IMR-90 (cell line): ENCODE data around the gene NME4. TPM values are rescaled to one million over a fixed set of nuclear protein-coding genes. Genes with fewer than 3 reads are reported as not detected.

Experiments used
- ATAC-seq: fragments of 200-7000 bp; cut with Tn5 transposase; 2 replicates; pipeline ENCODE4 v1.9.1; 2020; ENCODE audit warnings: low read depth, mild to moderate bottlenecking, moderate library complexity
- BruUV-seq: library from RNA; stranded (reverse); fragments of 400-500 nt; replicated peaks from 2 replicates; lab custom pipeline; 2021; lab: Mats Ljungman, UMichigan
- CTCF ChIA-PET: fragments of 300-600 bp; formaldehyde crosslinking; extraction: SDS; loops from one replicate; lab custom pipeline; 2021; ENCODE audit warnings: antibody characterized with exemption; lab: Yijun Ruan, JAX
- POLR2A ChIA-PET: fragments of 300-600 bp; sonication (Branson Sonifier 250); formaldehyde crosslinking; loops from one replicate; lab custom pipeline; 2022; ENCODE audit warnings: antibody characterized with exemption; ENCODE audit not compliant: unreplicated experiment; lab: Charles Lee
- DNase-seq: peaks from one replicate; pipeline ENCODE4 v3.0.0; 2013
- H2AFZ ChIP-seq: replicated peaks from 2 replicates; pipeline ENCODE3; 2013; ENCODE audit warnings: low read length, mild to moderate bottlenecking; ENCODE audit not compliant: poor library complexity
- H2AK5ac ChIP-seq: 2 replicates; pipeline ENCODE4 v1.6.1; 2013; ENCODE audit warnings: low read depth, low read length, inconsistent platforms
- H2AK9ac ChIP-seq: replicated peaks from 2 replicates; pipeline ENCODE3; 2013; ENCODE audit warnings: mild to moderate bottlenecking, low read depth, low read length, moderate library complexity; ENCODE audit not compliant: poor library complexity
- H2BK120ac ChIP-seq: 2 replicates; pipeline ENCODE4 v1.6.1; 2013; ENCODE audit warnings: low read depth, low read length, inconsistent platforms
- H2BK15ac ChIP-seq: 3 replicates; pipeline ENCODE4 v1.6.1; 2013; ENCODE audit warnings: low read depth, low read length, inconsistent platforms
- H2BK20ac ChIP-seq: 2 replicates; pipeline ENCODE4 v1.6.1; 2013; ENCODE audit warnings: low read depth, mild to moderate bottlenecking, inconsistent platforms, low read length, moderate library complexity
- H2BK5ac ChIP-seq: 2 replicates; pipeline ENCODE4 v1.6.1; 2013; ENCODE audit warnings: mild to moderate bottlenecking, low read depth, low read length, inconsistent platforms; ENCODE audit not compliant: poor library complexity, severe bottlenecking
- H3K14ac ChIP-seq: replicated peaks from 2 replicates; pipeline ENCODE4 v1.6.1; 2013; ENCODE audit warnings: low read depth, low read length, inconsistent platforms
- H3K18ac ChIP-seq: 2 replicates; pipeline ENCODE4 v1.6.1; 2013; ENCODE audit warnings: low read depth, low read length, control low read depth
- H3K23ac ChIP-seq: 2 replicates; pipeline ENCODE4 v1.6.1; 2013; ENCODE audit warnings: low read depth, low read length, inconsistent platforms
- H3K27ac ChIP-seq: 2 replicates; pipeline ENCODE4 v1.5.1; 2013; ENCODE audit warnings: mild to moderate bottlenecking, control low read depth, low read length; ENCODE audit not compliant: insufficient read depth
- H3K27me3 ChIP-seq: 2 replicates; pipeline ENCODE4 v1.6.1; 2013; ENCODE audit warnings: low read length; ENCODE audit not compliant: control insufficient read depth, insufficient read depth
- H3K36me3 ChIP-seq: 2 replicates; pipeline ENCODE4 v1.6.1; 2013; ENCODE audit warnings: low read length, mixed read lengths; ENCODE audit not compliant: control insufficient read depth, insufficient read depth
- H3K4ac ChIP-seq: 2 replicates; pipeline ENCODE4 v1.6.1; 2013; ENCODE audit warnings: low read depth, low read length, inconsistent platforms
- H3K4me1 ChIP-seq: 2 replicates; pipeline ENCODE4 v1.6.1; 2013; ENCODE audit warnings: low read length, mixed read lengths; ENCODE audit not compliant: control insufficient read depth, insufficient read depth
- H3K4me2 ChIP-seq: 2 replicates; pipeline ENCODE4 v1.6.1; 2013; ENCODE audit warnings: low read depth, mild to moderate bottlenecking, control low read depth, low read length, moderate library complexity
- H3K4me3 ChIP-seq: 2 replicates; pipeline ENCODE4 v1.5.1; 2013; ENCODE audit warnings: low read depth, mild to moderate bottlenecking, control low read depth, low read length, moderate library complexity; ENCODE audit not compliant: insufficient read depth
- H3K56ac ChIP-seq: 2 replicates; pipeline ENCODE4 v1.6.1; 2013; ENCODE audit warnings: low read length, inconsistent platforms; ENCODE audit not compliant: insufficient read depth; ENCODE audit errors: extremely low read depth
- H3K79me1 ChIP-seq, 2 experiments: 2 replicates each; pipeline ENCODE4 v1.6.1; 2013; ENCODE audit warnings: low read length in 2 of 2, inconsistent platforms in 1 of 2, low read depth in 1 of 2
- H3K9ac ChIP-seq: 2 replicates; pipeline ENCODE4 v1.6.1; 2013; ENCODE audit warnings: low read depth, low read length, control low read depth
- H3K9me1 ChIP-seq: 2 replicates; pipeline ENCODE4 v1.6.1; 2013; ENCODE audit warnings: low read length, inconsistent platforms; ENCODE audit not compliant: insufficient read depth
- H3K9me3 ChIP-seq: 2 replicates; pipeline ENCODE4 v1.6.1; 2013; ENCODE audit warnings: low read length; ENCODE audit not compliant: control insufficient read depth, insufficient read depth
- H4K20me1 ChIP-seq: 2 replicates; pipeline ENCODE4 v1.6.1; 2013; ENCODE audit warnings: low read length, inconsistent platforms; ENCODE audit not compliant: insufficient read depth
- H4K5ac ChIP-seq: 2 replicates; pipeline ENCODE4 v1.6.1; 2013; ENCODE audit warnings: mild to moderate bottlenecking, low read depth, low read length, control low read depth
- H4K8ac ChIP-seq, 2 experiments: 2 replicates each; pipeline ENCODE4 v1.6.1; 2013; ENCODE audit warnings: low read depth in 2 of 2, low read length in 2 of 2, control low read depth in 1 of 2, inconsistent platforms in 1 of 2
- H4K91ac ChIP-seq: 2 replicates; pipeline ENCODE4 v1.6.1; 2013; ENCODE audit warnings: low read depth, low read length, inconsistent platforms; ENCODE audit not compliant: insufficient read depth
- BHLHE40 ChIP-seq: fragments of 150-350 bp; IDR thresholded peaks from 2 replicates; pipeline ENCODE4 v1.6.1; 2016; ENCODE audit warnings: mild to moderate bottlenecking, low read depth, low read length
- ELK1 ChIP-seq: fragments of 150-350 bp; IDR thresholded peaks from 2 replicates; pipeline ENCODE4 v1.6.1; 2016; ENCODE audit warnings: low read depth, mild to moderate bottlenecking, low read length, moderate library complexity, borderline replicate concordance
- FOS ChIP-seq: fragments of 150-350 bp; IDR thresholded peaks from 2 replicates; pipeline ENCODE4 v1.6.1; 2016; ENCODE audit warnings: low read depth, low read length
- MAFK ChIP-seq: IDR thresholded peaks from 2 replicates; pipeline ENCODE4 v1.6.1; 2012; ENCODE audit warnings: low read depth, low read length, improper control_type of control experiment
- MAZ ChIP-seq: IDR thresholded peaks from 2 replicates; pipeline ENCODE4 v1.6.1; 2012; ENCODE audit warnings: low read depth, mild to moderate bottlenecking, low read length, improper control_type of control experiment, moderate library complexity, borderline replicate concordance
- MXI1 ChIP-seq: IDR thresholded peaks from 2 replicates; pipeline ENCODE4 v1.6.1; 2012; ENCODE audit warnings: low read depth, mild to moderate bottlenecking, low read length, moderate library complexity, borderline replicate concordance
- NFE2L2 ChIP-seq: fragments of 150-350 bp; IDR thresholded peaks from 2 replicates; pipeline ENCODE4 v1.6.1; 2016; ENCODE audit warnings: low read depth, mild to moderate bottlenecking, low read length
- POLR2A ChIP-seq: IDR thresholded peaks from 2 replicates; pipeline ENCODE4 v1.6.1; 2012; ENCODE audit warnings: mild to moderate bottlenecking, low read depth, low read length
- RCOR1 ChIP-seq: IDR thresholded peaks from 2 replicates; pipeline ENCODE4 v1.6.1; 2012; ENCODE audit warnings: mild to moderate bottlenecking, low read length, improper control_type of control experiment; ENCODE audit not compliant: insufficient replicate concordance
- RFX5 ChIP-seq: IDR thresholded peaks from 2 replicates; pipeline ENCODE4 v1.8.0; 2012; ENCODE audit warnings: low read depth, mild to moderate bottlenecking, low read length, moderate library complexity
- SMC3 ChIP-seq: fragments of 150-350 bp; IDR thresholded peaks from 2 replicates; pipeline ENCODE4 v1.6.1; 2016; ENCODE audit warnings: low read depth, mild to moderate bottlenecking, antibody characterized with exemption, low read length, moderate library complexity
- USF2 ChIP-seq: fragments of 150-350 bp; IDR thresholded peaks from 2 replicates; pipeline ENCODE4 v1.6.1; 2017; ENCODE audit warnings: mild to moderate bottlenecking, antibody characterized with exemption, low read length, low read depth
- WGBS, 2 experiments: methylation state at CpG; one replicate each; pipeline versions ENCODE4 v1.1.5 to v1.1.7; 2013; ENCODE audit warnings: missing lambda C conversion rate in 2 of 2; ENCODE audit not compliant: insufficient read length in 1 of 2; ENCODE audit errors: extremely low coverage in 2 of 2; 5-methylcytosine and 5-hydroxymethylcytosine counted together
- dilution Hi-C: fragments of 300-500 bp; cut with HindIII; formaldehyde crosslinking; loops from one replicate; pipeline ENCODE4 v1.14.3; 2018; ENCODE audit warnings: low sequenced_read_pairs; ENCODE audit not compliant: unreplicated experiment
- in situ Hi-C: fragments of 300-500 bp; cut with MboI; formaldehyde crosslinking; loops from 3 replicates; pipeline ENCODE4 v1.14.3; 2019; ENCODE audit warnings: low sequenced_read_pairs, inconsistent platforms, mixed read lengths
- intact Hi-C: fragments of 100-400 bp; cut with micrococcal nuclease; formaldehyde crosslinking; loops from 2 replicates; pipeline ENCODE4 v1.10.0; 2022
- polyA plus RNA-seq, 3 experiments: library from polyadenylated mRNA; depleted of rRNA; stranded (reverse); fragments of >200 nt; gene quantifications; 2 replicates each; pipeline ENCODE4 v1.2.3, GENCODE V29; 2012; ENCODE audit warnings: low replicate concordance in 1 of 3
- total RNA-seq: library from RNA; depleted of rRNA; stranded (reverse); fragments of >200 nt; gene quantifications from 2 replicates; pipeline ENCODE4 v1.2.3, GENCODE V29; 2012
- TF ChIP-seq, protein P1 (sequence below): conservative IDR thresholded peaks from 2 replicates; pipeline ENCODE4 v1.5.1; 2012; ENCODE audit warnings: mild to moderate bottlenecking, low read depth, low read length, improper control_type of control experiment

NME4 gene
- total and polyA plus RNA-seq, 2 of the 4 experiments (the other 2 are of a cell fraction) = 124 to 288 TPM

DNA sequence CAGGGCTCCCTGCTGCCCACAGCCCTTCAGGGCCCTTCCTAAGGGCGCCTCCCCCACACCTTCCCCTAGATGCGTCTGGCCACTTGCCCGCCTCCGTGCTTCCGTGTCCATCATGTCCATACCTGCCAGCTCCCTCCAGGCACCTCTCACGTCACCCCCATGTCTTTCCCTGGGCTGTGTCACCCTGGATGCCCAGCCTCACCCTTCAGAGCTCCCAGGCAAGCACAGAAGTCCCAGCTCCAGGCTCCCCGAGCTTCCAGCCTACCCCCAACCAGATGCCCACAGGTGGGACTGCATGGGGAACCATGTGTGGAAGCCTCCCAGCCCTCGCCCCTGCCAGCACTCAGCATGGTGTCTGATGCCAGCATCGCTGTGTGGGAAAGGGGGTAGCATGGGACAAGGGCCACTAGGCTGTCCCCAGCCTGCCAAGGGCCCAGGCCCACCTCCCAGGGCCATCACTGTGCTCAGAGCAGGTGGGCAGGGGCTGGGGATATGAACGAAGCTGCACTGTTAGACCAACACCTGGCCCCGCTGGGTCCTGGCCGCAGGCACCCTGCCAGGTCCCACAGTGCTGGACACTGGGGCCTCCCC lies 42.6 kb upstream of the NME4 start:
- Histone ChIP-seq H3K4me1 (peaks cover 3% of the 10 kb centered on the region; the same call in 1 of the 2 replicates), H2AK5ac (no peak overlapping the region), H3K27me3 (no peaks in the 10 kb centered on the region), H4K91ac (no peak overlapping the region), H3K9ac (no peak overlapping the region), H3K56ac (no peak overlapping the region), H4K5ac (no peak overlapping the region), H3K79me1 (peaks cover 21 to 25% of the 10 kb centered on the region in 2 experiments), H3K18ac (no peak overlapping the region), H4K20me1 (peaks cover 10% of the 10 kb centered on the region; the same call in 1 of the 2 replicates), H3K4me3 (no peak overlapping the region), H2BK15ac (no peak overlapping the region), H3K27ac (no peak overlapping the region), H2BK20ac (no peak overlapping the region), H2AK9ac (peak overlapping the region; percentile 48), H3K14ac (no peak overlapping the region), H3K4ac (no peak overlapping the region), H3K23ac (no peak overlapping the region), H3K9me3 (no peaks in the 10 kb centered on the region), H4K8ac (no peak overlapping the region), H2BK120ac (no peak overlapping the region), H2BK5ac (no peak overlapping the region), H3K36me3 (peaks cover 3% of the 10 kb centered on the region; the same call in 1 of the 2 replicates), H3K9me1 (peaks cover 4% of the 10 kb centered on the region), H2AFZ (no peak overlapping the region), H3K4me2 (no peak overlapping the region)
- dilution Hi-C loops = no loop called here
- ChIA-PET POLR2A (no interaction called here), CTCF (no interaction called here)
- intact Hi-C loops = no loop called here
- no TSS peak for BruUV-seq
- in situ Hi-C loops = no loop called here
- DNase-seq (no peak), ATAC-seq (no peak)
- 100% methylated on average over 2 of the region's 12 CpGs; no CpG with 5 or more reads in 1 of the 2 experiments for WGBS, 2 experiments
- TF ChIP-seq, protein P1, sequence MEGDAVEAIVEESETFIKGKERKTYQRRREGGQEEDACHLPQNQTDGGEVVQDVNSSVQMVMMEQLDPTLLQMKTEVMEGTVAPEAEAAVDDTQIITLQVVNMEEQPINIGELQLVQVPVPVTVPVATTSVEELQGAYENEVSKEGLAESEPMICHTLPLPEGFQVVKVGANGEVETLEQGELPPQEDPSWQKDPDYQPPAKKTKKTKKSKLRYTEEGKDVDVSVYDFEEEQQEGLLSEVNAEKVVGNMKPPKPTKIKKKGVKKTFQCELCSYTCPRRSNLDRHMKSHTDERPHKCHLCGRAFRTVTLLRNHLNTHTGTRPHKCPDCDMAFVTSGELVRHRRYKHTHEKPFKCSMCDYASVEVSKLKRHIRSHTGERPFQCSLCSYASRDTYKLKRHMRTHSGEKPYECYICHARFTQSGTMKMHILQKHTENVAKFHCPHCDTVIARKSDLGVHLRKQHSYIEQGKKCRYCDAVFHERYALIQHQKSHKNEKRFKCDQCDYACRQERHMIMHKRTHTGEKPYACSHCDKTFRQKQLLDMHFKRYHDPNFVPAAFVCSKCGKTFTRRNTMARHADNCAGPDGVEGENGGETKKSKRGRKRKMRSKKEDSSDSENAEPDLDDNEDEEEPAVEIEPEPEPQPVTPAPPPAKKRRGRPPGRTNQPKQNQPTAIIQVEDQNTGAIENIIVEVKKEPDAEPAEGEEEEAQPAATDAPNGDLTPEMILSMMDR = no peak
- TF ChIP-seq ELK1 (no peak), RFX5 (no peak), USF2 (no peak), MAZ (no peak), POLR2A (no peak), SMC3 (no peak), BHLHE40 (no peak), NFE2L2 (no peak), FOS (no peak), RCOR1 (no peak), MAFK (no peak), MXI1 (no peak)
